ENCODE data around the gene CACNB3.

- no peak for TF ChIP-seq CTCF (IDR thresholded peaks at IDR 0.05)
- no peak for TF ChIP-seq POLR2A (IDR thresholded peaks at IDR 0.05)
These were observed 31.4 kb upstream of the CACNB3 start for GRCh38 chr12:48786591-48787544.

Data from heart left ventricle (tissue), 13 donors.